ENCODE measurements around the gene ADIPOR1. TPM values are rescaled to one million over a fixed set of nuclear protein-coding genes. Genes with fewer than 3 reads are reported as not detected.
"Not testable (repeated sequence)": the region's sequence is repeated elsewhere in the genome, so short reads cannot be mapped to it uniquely, and the experiment has no call there.

Gene ADIPOR1
- total RNA-seq, 1 donor from 2014 or later, result 48.4 TPM

- peaks cover 2% of the 10 kb centered on the region for H3K4me1 Mint-ChIP-seq (ENCODE audit: low read depth, unreplicated experiment)
- peaks cover 4% of the 10 kb centered on the region for H3K27me3 Mint-ChIP-seq (ENCODE audit: unreplicated experiment)
- DNase-seq, result peak; percentile 98
- no peaks in the 10 kb centered on the region for H3K36me3 Mint-ChIP-seq (ENCODE audit: unreplicated experiment)
- H3K27ac Mint-ChIP-seq (ENCODE audit: unreplicated experiment), result peak within 1 kb of the TSS; percentile 92
- H3K4me3 Mint-ChIP-seq (ENCODE audit: unreplicated experiment), result peak within 1 kb of the TSS; percentile 99
- H3K9me3 Mint-ChIP-seq (ENCODE audit: unreplicated experiment), result no peaks in the 10 kb centered on the region
- TF ChIP-seq CTCF (IDR thresholded peaks at IDR 0.05; ENCODE audit: partially characterized antibody, unreplicated experiment), result peak; percentile 21
Observed at GRCh38 chr1:202926581-202927491, 31.3 kb downstream of the ADIPOR1 start, which contains the start of gene KLHL12. Gene KLHL12, minus strand, starts transcription at chr1:202927234. Its CDS starts 2,072 bp downstream, at chr1:202925162.

- H3K36me3 Mint-ChIP-seq (ENCODE audit: unreplicated experiment), result no peaks in the 10 kb centered on the region
- peaks cover 2% of the 10 kb centered on the region for H3K4me1 Mint-ChIP-seq (ENCODE audit: low read depth, unreplicated experiment)
- H3K9me3 Mint-ChIP-seq (ENCODE audit: unreplicated experiment), result no peaks in the 10 kb centered on the region
- no peak overlapping the region for H3K27ac Mint-ChIP-seq (ENCODE audit: unreplicated experiment)
- H3K27me3 Mint-ChIP-seq (ENCODE audit: unreplicated experiment), result peaks cover 4% of the 10 kb centered on the region
- no peak for DNase-seq
- no peak for TF ChIP-seq CTCF (IDR thresholded peaks at IDR 0.05; ENCODE audit: partially characterized antibody, unreplicated experiment)
- no peak overlapping the region for H3K4me3 Mint-ChIP-seq (ENCODE audit: unreplicated experiment)
Observed at GRCh38 chr1:202923533-202923932, 34.6 kb downstream of the ADIPOR1 start.

GRCh38 chr1:202919615-202920014, 38.5 kb downstream of the ADIPOR1 start:
- Mint-ChIP-seq H3K27ac (ENCODE audit: unreplicated experiment) (no peak overlapping the region), H3K4me1 (ENCODE audit: low read depth, unreplicated experiment) (no peaks in the 10 kb centered on the region), H3K36me3 (ENCODE audit: unreplicated experiment) (no peaks in the 10 kb centered on the region), H3K9me3 (ENCODE audit: unreplicated experiment) (no peaks in the 10 kb centered on the region), H3K27me3 (ENCODE audit: unreplicated experiment) (no peaks in the 10 kb centered on the region), H3K4me3 (ENCODE audit: unreplicated experiment) (no peak overlapping the region)
- DNase-seq, result no peak
- no peak for TF ChIP-seq CTCF (IDR thresholded peaks at IDR 0.05; ENCODE audit: partially characterized antibody, unreplicated experiment)

- Mint-ChIP-seq H3K4me3 (ENCODE audit: unreplicated experiment) (no peak overlapping the region), H3K27ac (ENCODE audit: unreplicated experiment) (no peak overlapping the region), H3K27me3 (ENCODE audit: unreplicated experiment) (no peaks in the 10 kb centered on the region), H3K4me1 (ENCODE audit: low read depth, unreplicated experiment) (no peaks in the 10 kb centered on the region), H3K36me3 (ENCODE audit: unreplicated experiment) (no peaks in the 10 kb centered on the region), H3K9me3 (ENCODE audit: unreplicated experiment) (no peaks in the 10 kb centered on the region)
- no peak for DNase-seq
- TF ChIP-seq CTCF (IDR thresholded peaks at IDR 0.05; ENCODE audit: partially characterized antibody, unreplicated experiment), result no peak
Observed at GRCh38 chr1:202915146-202915545, 43.0 kb downstream of the ADIPOR1 start.

- not testable (repeated sequence) for DNase-seq; H3K4me3 Mint-ChIP-seq (ENCODE audit: unreplicated experiment); H3K27ac Mint-ChIP-seq (ENCODE audit: unreplicated experiment); H3K9me3 Mint-ChIP-seq (ENCODE audit: unreplicated experiment); H3K36me3 Mint-ChIP-seq (ENCODE audit: unreplicated experiment); H3K27me3 Mint-ChIP-seq (ENCODE audit: unreplicated experiment); H3K4me1 Mint-ChIP-seq (ENCODE audit: low read depth, unreplicated experiment)
Observed at GRCh38 chr1:202912476-202912875, 45.6 kb downstream of the ADIPOR1 start.

Measured in glutamatergic neuron (in vitro differentiated cells).